Panc1 (cell line): ENCODE results near the gene MYH8. TPM values are rescaled to one million over a fixed set of nuclear protein-coding genes. Genes with fewer than 3 reads are reported as not detected.

Experiments used
- ATAC-seq: fragments of 200-7000 bp; cut with Tn5 transposase; 2 replicates; pipeline ENCODE4 v1.9.1; 2020; ENCODE audit warnings: mild to moderate bottlenecking, moderate library complexity
- BruUV-seq: library from RNA; stranded (reverse); fragments of 400-500 nt; replicated peaks from 2 replicates; lab custom pipeline; 2021; lab: Mats Ljungman, UMichigan
- CTCF ChIA-PET: fragments of 300-600 bp; sonication (Branson Sonifier 250); formaldehyde crosslinking; loops from one replicate; lab custom pipeline; 2022; ENCODE audit warnings: antibody characterized with exemption; lab: Charles Lee
- POLR2A ChIA-PET: fragments of 300-600 bp; sonication (Branson Sonifier 250); formaldehyde crosslinking; loops from one replicate; lab custom pipeline; 2022; ENCODE audit warnings: antibody characterized with exemption; lab: Charles Lee
- DNase-seq: peaks from one replicate; pipeline ENCODE4 v3.0.0-alpha.2; 2010; ENCODE audit warnings: low read depth, low spot score
- H3K27ac ChIP-seq: 2 replicates; pipeline ENCODE4 v1.5.1; 2011; ENCODE audit warnings: mild to moderate bottlenecking, low read length, inconsistent platforms
- H3K27me3 ChIP-seq: fragments of 200-500 bp; sonication (Bioruptor generic); 2 replicates; pipeline ENCODE4 v1.6.0; 2014; ENCODE audit warnings: low read length, inconsistent platforms; ENCODE audit not compliant: control insufficient read depth, insufficient read depth
- H3K36me3 ChIP-seq: fragments of 200-500 bp; sonication (Bioruptor generic); 2 replicates; pipeline ENCODE4 v1.5.1; 2014; ENCODE audit warnings: inconsistent platforms, mild to moderate bottlenecking, low read length, moderate library complexity; ENCODE audit not compliant: control insufficient read depth, insufficient read depth
- H3K4me1 ChIP-seq: 2 replicates; pipeline ENCODE4 v1.5.1; 2011; ENCODE audit warnings: inconsistent platforms, mild to moderate bottlenecking, low read length, moderate library complexity; ENCODE audit not compliant: control insufficient read depth, insufficient read depth
- H3K4me3 ChIP-seq, 2 experiments: 2 replicates each; pipeline ENCODE4 v1.5.1; 2011 to 2012; ENCODE audit warnings: low read depth in 2 of 2, low read length in 2 of 2, mild to moderate bottlenecking in 2 of 2, inconsistent platforms in 1 of 2, moderate library complexity in 1 of 2
- H3K9me3 ChIP-seq: fragments of 200-500 bp; sonication (Bioruptor generic); 2 replicates; pipeline ENCODE4 v1.5.1; 2014; ENCODE audit warnings: low read depth, mild to moderate bottlenecking, inconsistent platforms, low read length, moderate library complexity; ENCODE audit not compliant: control insufficient read depth, insufficient read depth
- CTCF ChIP-seq: fragments of 450-650 bp; IDR thresholded peaks from 2 replicates; pipeline ENCODE4 v1.5.1; 2017; ENCODE audit warnings: mild to moderate bottlenecking
- POLR2AphosphoS5 ChIP-seq: IDR thresholded peaks from 2 replicates; pipeline ENCODE4 v1.6.1; 2012; ENCODE audit warnings: mild to moderate bottlenecking, low read depth, low read length, moderate library complexity
- REST ChIP-seq, 2 experiments: IDR thresholded peaks; 2 replicates each; pipeline ENCODE4 v1.6.1; 2011 to 2012; ENCODE audit warnings: low read depth in 2 of 2, control low read depth in 1 of 2, low read length in 1 of 2, mild to moderate bottlenecking in 1 of 2, moderate library complexity in 1 of 2; ENCODE audit not compliant: insufficient read depth in 1 of 2
- SIN3A ChIP-seq: IDR thresholded peaks from 2 replicates; pipeline ENCODE4 v1.6.1; 2012; ENCODE audit warnings: low read depth, mild to moderate bottlenecking, low read length, moderate library complexity, borderline replicate concordance; ENCODE audit not compliant: insufficient read depth
- in situ Hi-C: cut with HindIII; loops from 2 replicates; pipeline ENCODE4 v1.10.0; 2016; ENCODE audit warnings: low sequenced_read_pairs, low pct_unique_long_range_greater_than_20kb
- intact Hi-C: fragments of 100-400 bp; cut with micrococcal nuclease; formaldehyde crosslinking; loops from one replicate; pipeline ENCODE4 v1.10.0; 2022; ENCODE audit not compliant: unreplicated experiment
- total RNA-seq: library from RNA; stranded (reverse); gene quantifications from one replicate; pipeline ENCODE4 v1.2.1, GENCODE V29; 2021; ENCODE audit not compliant: unreplicated experiment

The MYH8 gene
- total RNA-seq, 1 experiment from 2014 or later: not detected

DNA sequence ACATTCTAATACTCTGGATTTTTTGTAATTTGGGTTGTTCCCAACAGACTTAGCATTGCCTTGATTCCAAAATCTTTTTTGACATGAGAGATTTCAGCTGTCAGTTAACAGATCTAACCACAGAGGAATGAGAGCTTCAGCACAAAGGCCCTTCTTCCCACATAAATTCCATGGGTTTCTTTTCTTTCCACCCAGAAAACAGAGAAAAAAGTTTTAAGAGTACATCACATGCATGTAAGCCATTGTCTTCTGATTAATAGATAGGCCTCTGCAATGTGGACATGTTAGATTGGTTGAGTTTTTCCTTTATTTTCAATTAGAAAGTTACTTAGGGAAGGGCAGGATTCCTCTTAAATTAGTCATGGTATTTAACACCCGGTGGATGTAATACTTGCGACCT, 939 bp downstream of the MYH8 start:
- TF ChIP-seq POLR2AphosphoS5 (no peak), CTCF (no peak), SIN3A (no peak), REST (IDR thresholded peaks at IDR 0.05; ENCODE audit: insufficient read depth in 1 of 2, low read depth in 2 of 2, low read length in 1 of 2) (no peak)
- Histone ChIP-seq H3K27me3 (no peaks in the 10 kb centered on the region), H3K4me3 (no peak overlapping the region), H3K27ac (no peak overlapping the region), H3K36me3 (no peaks in the 10 kb centered on the region), H3K4me1 (no peaks in the 10 kb centered on the region), H3K9me3 (no peaks in the 10 kb centered on the region)
- DNase-seq (no peak), ATAC-seq (no peak)
- intact Hi-C loops: no loop called here
- ChIA-PET POLR2A (no interaction called here), CTCF (no interaction called here)
- BruUV-seq: no TSS peak
- in situ Hi-C loops: no loop called here

- no TSS peak for BruUV-seq
- Histone ChIP-seq H3K27me3 (no peaks in the 10 kb centered on the region), H3K9me3 (no peaks in the 10 kb centered on the region), H3K27ac (no peak overlapping the region), H3K4me1 (no peaks in the 10 kb centered on the region), H3K4me3 (no peak overlapping the region), H3K36me3 (no peaks in the 10 kb centered on the region)
- in situ Hi-C loops: no loop called here
- ATAC-seq (no peak), DNase-seq (no peak)
- intact Hi-C loops: no loop called here
- TF ChIP-seq POLR2AphosphoS5 (no peak), REST (IDR thresholded peaks at IDR 0.05; ENCODE audit: insufficient read depth in 1 of 2, low read depth in 2 of 2, low read length in 1 of 2) (no peak), CTCF (no peak)
- ChIA-PET CTCF (no interaction called here), POLR2A (no interaction called here)
Measured at GRCh38 chr17:10417431-10417830, 4.3 kb downstream of the MYH8 start.
